T-helper 9 cell (primary cell): ENCODE data around the gene COIL.
A peak's percentile ranks its signal among the peaks of the same experiment; 100 is the strongest.
"Not testable (repeated sequence)": the region's sequence is repeated elsewhere in the genome, so short reads cannot be mapped to it uniquely, and the experiment has no call there.

Source experiments
- DNase-seq: peaks from one replicate; pipeline ENCODE4 v3.0.0-alpha.2; 2020
- total RNA-seq, 2 donors: gene quantifications; one replicate each; lab custom pipeline; 2026; lab: John Stamatoyannopoulos, UW

COIL gene, protein sequence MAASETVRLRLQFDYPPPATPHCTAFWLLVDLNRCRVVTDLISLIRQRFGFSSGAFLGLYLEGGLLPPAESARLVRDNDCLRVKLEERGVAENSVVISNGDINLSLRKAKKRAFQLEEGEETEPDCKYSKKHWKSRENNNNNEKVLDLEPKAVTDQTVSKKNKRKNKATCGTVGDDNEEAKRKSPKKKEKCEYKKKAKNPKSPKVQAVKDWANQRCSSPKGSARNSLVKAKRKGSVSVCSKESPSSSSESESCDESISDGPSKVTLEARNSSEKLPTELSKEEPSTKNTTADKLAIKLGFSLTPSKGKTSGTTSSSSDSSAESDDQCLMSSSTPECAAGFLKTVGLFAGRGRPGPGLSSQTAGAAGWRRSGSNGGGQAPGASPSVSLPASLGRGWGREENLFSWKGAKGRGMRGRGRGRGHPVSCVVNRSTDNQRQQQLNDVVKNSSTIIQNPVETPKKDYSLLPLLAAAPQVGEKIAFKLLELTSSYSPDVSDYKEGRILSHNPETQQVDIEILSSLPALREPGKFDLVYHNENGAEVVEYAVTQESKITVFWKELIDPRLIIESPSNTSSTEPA
- 26.5 to 39.0 reads per million in 2 donors for total RNA-seq

DNA sequence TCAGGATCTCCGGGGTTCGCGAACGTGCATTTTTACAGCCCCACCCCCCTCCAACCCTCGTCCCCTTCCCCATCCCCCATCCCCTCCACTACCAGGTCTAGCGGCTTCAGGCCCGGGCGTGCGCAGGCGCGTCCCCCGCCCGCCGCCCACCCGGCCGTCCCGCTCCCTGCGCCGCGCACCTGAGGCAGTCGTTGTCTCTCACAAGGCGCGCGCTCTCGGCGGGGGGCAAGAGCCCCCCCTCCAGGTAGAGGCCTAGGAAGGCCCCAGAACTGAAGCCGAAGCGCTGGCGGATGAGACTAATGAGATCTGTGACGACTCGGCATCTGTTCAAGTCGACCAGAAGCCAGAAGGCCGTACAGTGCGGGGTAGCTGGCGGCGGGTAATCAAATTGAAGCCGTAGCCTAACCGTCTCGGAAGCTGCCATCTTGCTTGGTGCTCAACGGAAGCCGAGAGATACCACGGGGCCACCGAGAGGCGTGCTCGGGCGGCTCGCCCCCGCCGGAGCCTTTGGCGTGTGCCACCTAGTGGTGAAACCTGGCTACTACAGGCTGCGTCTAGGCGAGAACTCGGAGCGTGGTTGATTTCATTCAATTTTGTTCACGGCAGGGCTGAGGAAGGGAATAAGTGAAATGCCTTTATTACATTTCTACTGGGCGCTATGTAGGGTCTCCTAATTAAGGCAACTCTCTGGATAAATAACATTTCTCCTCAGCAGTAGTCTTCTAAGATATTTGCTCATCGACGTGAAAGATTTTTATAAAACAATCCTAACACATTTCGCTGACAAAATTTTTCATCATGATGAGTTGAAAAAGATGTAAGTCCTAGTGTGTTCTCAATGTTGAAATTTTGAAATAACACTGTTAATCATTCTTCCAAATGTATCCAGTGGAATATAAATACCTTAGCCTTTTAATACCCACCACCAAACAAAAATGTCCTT, at the start of gene COIL:
TSS of gene COIL (minus strand) at position 455 of the 943 bp plus-strand sequence. CDS start at position 424, 31 bp downstream.
- peak; percentile 95 for DNase-seq

GRCh38 chr17:57010487-57010886, 49.6 kb upstream of the COIL start:
- DNase-seq, result no peak

- peak; percentile 19 for DNase-seq
Measured at GRCh38 chr17:57009737-57010445, 49.0 kb upstream of the COIL start.

DNA sequence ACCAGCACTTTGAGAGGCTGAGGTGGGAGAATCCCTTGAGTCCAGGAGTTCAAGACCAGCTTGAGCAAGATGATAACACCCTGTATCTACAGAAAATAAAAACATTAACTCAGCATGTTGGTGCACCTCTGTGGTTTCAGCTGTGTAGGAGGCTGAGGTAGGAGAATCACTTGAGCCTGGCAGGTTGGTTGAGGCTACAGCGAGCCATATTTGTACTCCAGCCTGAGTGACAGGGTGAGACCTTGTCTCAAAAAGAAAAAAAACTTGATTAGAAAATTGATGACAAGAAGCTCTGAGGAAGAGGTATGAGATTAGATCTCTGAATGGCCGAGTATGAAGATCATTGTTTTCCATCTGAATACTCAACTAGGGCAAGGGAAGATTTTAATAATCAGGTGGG, 48.1 kb upstream of the COIL start:
- DNase-seq, result no peak

GRCh38 chr17:57006040-57006439, 45.2 kb upstream of the COIL start:
- no peak for DNase-seq

GRCh38 chr17:57004944-57005579, 44.2 kb upstream of the COIL start:
- DNase-seq, result no peak

DNA sequence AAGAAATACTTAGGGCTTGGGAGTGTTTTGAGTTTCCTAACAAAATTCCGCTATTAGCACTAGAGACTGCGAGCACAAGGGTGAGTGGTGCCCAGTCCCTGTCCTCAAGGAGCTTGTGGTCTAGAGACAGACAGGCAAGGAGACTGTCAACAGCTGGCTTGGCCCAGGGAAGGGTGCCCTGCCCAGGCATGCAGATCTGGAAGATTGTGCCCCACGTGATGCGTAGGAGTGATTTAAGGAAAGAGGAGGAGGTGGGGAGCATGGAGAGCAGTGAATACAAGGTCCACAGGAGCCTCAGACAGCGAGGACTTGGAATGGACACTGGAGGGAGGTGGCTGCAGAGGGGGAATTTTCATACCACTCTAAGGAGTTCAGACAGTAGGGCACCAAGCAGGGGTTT, 42.1 kb upstream of the COIL start:
- no peak for DNase-seq

- no peak for DNase-seq
Measured at GRCh38 chr17:57001541-57001940, 40.7 kb upstream of the COIL start.

DNA sequence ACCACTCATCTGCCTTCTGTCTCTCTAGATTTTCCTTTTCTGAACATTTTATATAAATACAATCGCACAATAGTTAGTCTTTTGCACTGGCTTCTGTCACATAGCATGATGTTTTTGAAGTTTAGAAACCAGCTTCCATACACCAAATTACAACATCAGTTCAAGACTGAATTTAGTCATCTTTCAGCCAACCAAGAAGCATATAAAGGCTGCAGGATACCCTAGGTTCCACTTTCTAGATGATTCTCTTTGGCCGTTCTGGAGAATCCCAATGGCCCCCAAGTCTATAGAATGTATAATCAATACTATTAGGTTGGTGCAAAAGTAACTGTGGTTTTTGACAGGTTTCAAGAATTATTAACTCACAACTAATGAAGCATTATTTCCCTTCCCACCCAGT, 36.5 kb upstream of the COIL start:
- DNase-seq, result no peak

DNA sequence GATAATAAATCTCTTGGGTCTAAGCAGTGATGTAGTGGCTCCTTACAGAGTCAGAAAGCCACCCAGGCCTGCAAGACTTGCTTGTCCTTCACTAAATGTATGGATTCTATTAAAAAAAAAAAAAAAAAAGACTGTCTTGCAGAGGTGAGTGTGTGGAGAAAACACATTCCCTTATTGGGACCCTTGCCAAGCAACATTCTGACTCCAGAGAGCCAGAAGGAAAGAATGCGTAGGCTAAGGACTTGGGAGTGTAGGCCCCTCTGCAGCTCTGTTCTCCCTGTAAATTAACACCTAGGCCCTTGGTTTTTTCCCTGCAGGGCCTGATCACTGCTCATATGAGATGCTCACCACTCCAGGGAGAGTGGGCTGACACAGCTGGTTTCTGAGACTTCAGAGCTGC, 34.9 kb upstream of the COIL start:
- DNase-seq, result no peak

- DNase-seq, result no peak
Measured at GRCh38 chr17:56994009-56994792, 33.4 kb upstream of the COIL start.

- no peak for DNase-seq
Measured at GRCh38 chr17:56992364-56992763, 31.5 kb upstream of the COIL start.

DNA sequence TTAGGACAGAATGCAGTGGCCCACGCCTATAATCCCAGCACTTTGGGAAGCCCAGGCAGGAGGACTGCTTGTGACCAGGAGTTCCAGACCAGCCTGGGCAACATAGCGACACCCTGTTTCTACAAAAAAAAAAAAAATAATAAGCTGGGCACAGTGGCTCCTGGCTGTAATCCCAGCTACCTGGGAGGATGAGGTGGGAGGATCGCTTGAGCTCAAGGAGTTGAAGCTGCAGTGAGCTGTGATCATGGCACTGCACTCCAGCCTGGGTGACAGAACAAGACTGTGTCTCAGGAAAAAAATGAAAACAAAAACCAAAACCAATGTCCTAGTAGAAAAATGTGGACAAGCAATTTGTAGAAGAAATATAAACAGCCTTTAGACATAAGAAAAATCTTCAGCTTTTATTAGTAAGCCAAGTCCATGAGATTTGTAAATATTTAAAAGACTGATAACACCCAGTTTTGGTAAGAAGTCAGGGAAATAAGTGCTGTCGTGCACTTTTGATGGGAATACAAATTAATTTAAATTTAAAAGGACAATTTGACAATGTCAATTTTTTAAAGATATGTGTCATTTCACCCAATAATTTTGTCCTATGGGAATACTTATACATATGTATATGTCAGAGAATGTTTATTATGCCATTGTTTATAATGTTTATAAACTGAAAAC, 28.2 kb upstream of the COIL start:
- DNase-seq, result no peak

GRCh38 chr17:56987283-56987834, 26.5 kb upstream of the COIL start:
- no peak for DNase-seq

- DNase-seq, result no peak
Measured at GRCh38 chr17:56985371-56986162, 24.7 kb upstream of the COIL start.

GRCh38 chr17:56983366-56983765, 22.5 kb upstream of the COIL start:
- DNase-seq, result no peak

DNA sequence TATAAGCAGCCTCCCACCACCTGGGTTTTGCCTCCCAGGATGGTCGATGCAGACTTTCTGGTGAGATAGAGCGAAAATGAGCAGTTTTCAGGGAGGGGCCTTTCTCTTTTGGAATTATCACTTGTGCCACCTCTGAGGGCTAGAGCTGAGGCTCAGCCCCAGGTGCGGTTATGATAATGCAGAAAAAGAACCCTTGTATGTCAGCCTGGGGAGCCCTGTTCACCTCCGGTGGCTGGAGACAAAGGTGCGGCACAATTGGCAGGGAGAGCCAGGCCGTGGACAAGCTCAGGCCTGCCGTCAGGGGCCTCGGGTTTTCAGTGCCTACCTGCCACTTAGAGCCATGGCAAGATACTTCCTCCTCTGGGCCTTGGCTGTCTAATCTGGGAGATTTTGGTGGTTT, 21.5 kb upstream of the COIL start:
- no peak for DNase-seq

GRCh38 chr17:56980526-56980925, 19.7 kb upstream of the COIL start:
- DNase-seq, result not testable (repeated sequence)

DNA sequence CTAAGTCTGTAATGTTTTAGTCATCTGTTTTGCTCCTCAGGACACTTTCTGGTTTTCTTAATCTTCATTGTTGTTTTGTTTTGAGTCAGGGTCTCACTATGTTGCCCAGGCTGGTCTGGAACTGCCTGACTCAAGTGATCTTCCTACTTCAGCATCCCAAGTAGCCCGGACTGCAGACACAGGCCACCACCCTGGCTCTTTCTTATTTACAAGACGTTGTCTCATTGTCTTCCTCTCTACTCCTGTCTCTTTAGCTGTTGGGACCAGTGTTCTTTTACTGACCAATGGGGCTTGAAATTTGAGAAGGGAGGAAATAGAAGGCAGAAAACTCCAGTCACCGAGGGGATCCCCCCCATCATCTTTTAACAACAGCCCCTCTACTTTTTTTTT, 18.2 kb upstream of the COIL start:
- DNase-seq, result no peak
